GM23338 (cell line): ENCODE measurements around the gene EIF4EBP3. TPM values are rescaled to one million over a fixed set of nuclear protein-coding genes. Genes with fewer than 3 reads are reported as not detected.

Source experiments
- ATAC-seq: fragments of 200-7000 bp; cut with Tn5 transposase; 3 replicates; pipeline ENCODE4 v1.9.1; 2020
- DNase-seq: peaks from one replicate; pipeline ENCODE4 v3.0.0-alpha.2; 2015; ENCODE audit warnings: low spot score
- H2AFZ ChIP-seq: fragments of 200-600 bp; sonication (generic); 2 replicates; pipeline ENCODE4 v1.8.0; 2016; ENCODE audit warnings: antibody characterized with exemption, mild to moderate bottlenecking, moderate library complexity
- H3F3A ChIP-seq: fragments of 200-600 bp; sonication (generic); replicated peaks from 2 replicates; pipeline ENCODE4 v1.8.0; 2017; ENCODE audit warnings: antibody characterized with exemption, mixed run types, low read depth
- H3K27ac ChIP-seq: fragments of 200-600 bp; sonication (generic); 2 replicates; pipeline ENCODE4 v1.6.1; 2016; ENCODE audit warnings: low read depth
- H3K27me3 ChIP-seq: fragments of 200-600 bp; sonication (generic); 2 replicates; pipeline ENCODE4 v1.8.0; 2016; ENCODE audit warnings: mild to moderate bottlenecking, mixed run types, moderate library complexity; ENCODE audit not compliant: insufficient read depth
- H3K36me3 ChIP-seq: fragments of 200-600 bp; sonication (generic); 2 replicates; pipeline ENCODE4 v1.8.0; 2016; ENCODE audit warnings: mild to moderate bottlenecking; ENCODE audit not compliant: insufficient read depth
- H3K4me1 ChIP-seq: fragments of 200-600 bp; sonication (generic); 2 replicates; pipeline ENCODE4 v1.8.0; 2016; ENCODE audit warnings: mild to moderate bottlenecking, moderate library complexity; ENCODE audit not compliant: insufficient read depth
- H3K4me2 ChIP-seq: fragments of 200-600 bp; sonication (generic); 2 replicates; pipeline ENCODE4 v1.7.1; 2017; ENCODE audit warnings: mixed run types
- H3K4me3 ChIP-seq: fragments of 200-600 bp; sonication (generic); 2 replicates; pipeline ENCODE4 v1.6.1; 2016; ENCODE audit warnings: mixed run types
- H3K79me2 ChIP-seq: fragments of 200-600 bp; sonication (generic); replicated peaks from 2 replicates; pipeline ENCODE4 v1.8.0; 2017; ENCODE audit warnings: mild to moderate bottlenecking; ENCODE audit not compliant: insufficient read depth
- H3K9me2 ChIP-seq: fragments of 200-600 bp; sonication (generic); 2 replicates; pipeline ENCODE4 v1.8.0; 2017; ENCODE audit not compliant: insufficient read depth
- H4K20me1 ChIP-seq: fragments of 200-600 bp; sonication (generic); replicated peaks from 2 replicates; pipeline ENCODE4 v1.8.0; 2017; ENCODE audit warnings: mild to moderate bottlenecking; ENCODE audit not compliant: insufficient read depth
- H3K27ac Mint-ChIP-seq: 2 replicates; pipeline ENCODE4 v1.8.0; 2020; ENCODE audit warnings: inconsistent platforms, mild to moderate bottlenecking, moderate library complexity, mixed read lengths
- H3K27me3 Mint-ChIP-seq: 3 replicates; pipeline ENCODE4 v1.8.0; 2022; ENCODE audit warnings: low read depth, mild to moderate bottlenecking, moderate library complexity, mixed read lengths, inconsistent platforms; ENCODE audit not compliant: insufficient read depth, poor library complexity
- H3K36me3 Mint-ChIP-seq: 3 replicates; pipeline ENCODE4 v1.8.0; 2021; ENCODE audit warnings: low read depth, mild to moderate bottlenecking, inconsistent platforms, moderate library complexity, mixed read lengths
- H3K4me1 Mint-ChIP-seq: 3 replicates; pipeline ENCODE4 v1.8.0; 2020; ENCODE audit warnings: mild to moderate bottlenecking, inconsistent platforms, mixed read lengths
- H3K4me3 Mint-ChIP-seq: 3 replicates; pipeline ENCODE4 v1.8.0; 2021; ENCODE audit warnings: moderate library complexity, mild to moderate bottlenecking, inconsistent platforms, mixed read lengths
- H3K9me3 Mint-ChIP-seq: 3 replicates; pipeline ENCODE4 v1.8.0; 2020; ENCODE audit warnings: moderate library complexity, mild to moderate bottlenecking, inconsistent platforms, mixed read lengths
- EZH2phosphoT487 ChIP-seq: fragments of 200-600 bp; sonication (generic); IDR thresholded peaks from one replicate; pipeline ENCODE4 v1.8.1; 2018; ENCODE audit warnings: antibody characterized with exemption; ENCODE audit not compliant: unreplicated experiment
- ZNF114 ChIP-seq: fragments of 250-450 bp; sonication (Bioruptor Pico); IDR thresholded peaks from 2 replicates; pipeline ENCODE4 v1.5.0; 2020; ENCODE audit warnings: mild to moderate bottlenecking, moderate library complexity
- polyA plus RNA-seq: library from polyadenylated mRNA; unstranded; fragments of >200 nt; fragmentation: Nextera tagmentation; extraction: Ambion mirVana; gene quantifications from 2 replicates; pipeline ENCODE4 v1.2.1, GENCODE V29; 2016
- total RNA-seq: library from RNA; depleted of rRNA; stranded (reverse); fragments of >200 nt; shearing (Covaris generic); gene quantifications from 2 replicates; pipeline ENCODE4 v1.2.3, GENCODE V29; 2014
- TF ChIP-seq, protein P1 (sequence below): IDR thresholded peaks from 2 replicates; pipeline ENCODE4 v1.6.1; 2016; ENCODE audit warnings: antibody characterized with exemption
- TF ChIP-seq, protein P2 (sequence below): fragments of 250-450 bp; sonication (Bioruptor Pico); IDR thresholded peaks from 2 replicates; pipeline ENCODE4 v1.5.0; 2020; ENCODE audit warnings: mild to moderate bottlenecking, moderate library complexity
- TF ChIP-seq, protein P3 (sequence below), 2 experiments: fragments of 200-600 bp in 1 of 2; sonication (generic) in 1 of 2; conservative IDR thresholded peaks; 2 replicates each; pipeline versions ENCODE4 v1.5.1 to v1.6.1; 2016 to 2017; ENCODE audit warnings: antibody characterized with exemption in 2 of 2, low read depth in 2 of 2, mild to moderate bottlenecking in 2 of 2, moderate library complexity in 1 of 2

Gene EIF4EBP3
- total and polyA plus RNA-seq, 2 experiments from 2014 or later, result 2.4 to 21.5 TPM

DNA sequence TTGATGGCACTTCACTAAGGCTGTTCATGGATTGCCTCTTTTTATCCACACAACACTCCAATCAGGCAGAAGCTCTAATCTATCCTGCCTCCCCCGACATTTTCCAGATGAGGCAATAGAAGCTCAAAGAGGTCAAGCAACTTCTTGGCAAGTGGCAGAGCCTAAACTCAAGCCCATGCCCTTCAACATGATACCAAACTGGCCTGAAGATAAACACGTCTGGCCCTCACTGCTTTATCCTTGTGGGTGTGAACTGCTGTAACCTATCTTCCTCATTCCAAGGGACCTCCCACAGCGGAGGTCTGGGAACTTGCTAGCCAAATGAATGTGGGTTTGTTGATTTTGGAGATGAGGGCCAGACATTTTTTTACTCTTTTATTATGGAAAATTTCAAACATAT, 26.7 kb downstream of the EIF4EBP3 start:
- Mint-ChIP-seq H3K36me3 (no peaks in the 10 kb centered on the region), H3K9me3 (no peaks in the 10 kb centered on the region), H3K4me3 (no peak overlapping the region; the same call in 2 of the 3 replicates), H3K27me3 (no peaks in the 10 kb centered on the region), H3K4me1 (no peaks in the 10 kb centered on the region), H3K27ac (no peak overlapping the region)
- Histone ChIP-seq H3K4me3 (no peak overlapping the region), H4K20me1 (0 out of 2 replicates have a peak, but pooled peaks cover 6% of the 10 kb centered on the region), H3F3A (no peaks in the 10 kb centered on the region), H3K27ac (no peak overlapping the region), H3K36me3 (no peaks in the 10 kb centered on the region), H3K9me2 (no peaks in the 10 kb centered on the region), H3K4me1 (no peaks in the 10 kb centered on the region), H3K27me3 (no peaks in the 10 kb centered on the region), H3K79me2 (no peaks in the 10 kb centered on the region), H2AFZ (no peak overlapping the region), H3K4me2 (no peak overlapping the region)
- no peak for ATAC-seq
- no peak for DNase-seq
- TF ChIP-seq, protein P1, sequence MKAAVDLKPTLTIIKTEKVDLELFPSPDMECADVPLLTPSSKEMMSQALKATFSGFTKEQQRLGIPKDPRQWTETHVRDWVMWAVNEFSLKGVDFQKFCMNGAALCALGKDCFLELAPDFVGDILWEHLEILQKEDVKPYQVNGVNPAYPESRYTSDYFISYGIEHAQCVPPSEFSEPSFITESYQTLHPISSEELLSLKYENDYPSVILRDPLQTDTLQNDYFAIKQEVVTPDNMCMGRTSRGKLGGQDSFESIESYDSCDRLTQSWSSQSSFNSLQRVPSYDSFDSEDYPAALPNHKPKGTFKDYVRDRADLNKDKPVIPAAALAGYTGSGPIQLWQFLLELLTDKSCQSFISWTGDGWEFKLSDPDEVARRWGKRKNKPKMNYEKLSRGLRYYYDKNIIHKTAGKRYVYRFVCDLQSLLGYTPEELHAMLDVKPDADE, result no peak
- TF ChIP-seq, protein P2, sequence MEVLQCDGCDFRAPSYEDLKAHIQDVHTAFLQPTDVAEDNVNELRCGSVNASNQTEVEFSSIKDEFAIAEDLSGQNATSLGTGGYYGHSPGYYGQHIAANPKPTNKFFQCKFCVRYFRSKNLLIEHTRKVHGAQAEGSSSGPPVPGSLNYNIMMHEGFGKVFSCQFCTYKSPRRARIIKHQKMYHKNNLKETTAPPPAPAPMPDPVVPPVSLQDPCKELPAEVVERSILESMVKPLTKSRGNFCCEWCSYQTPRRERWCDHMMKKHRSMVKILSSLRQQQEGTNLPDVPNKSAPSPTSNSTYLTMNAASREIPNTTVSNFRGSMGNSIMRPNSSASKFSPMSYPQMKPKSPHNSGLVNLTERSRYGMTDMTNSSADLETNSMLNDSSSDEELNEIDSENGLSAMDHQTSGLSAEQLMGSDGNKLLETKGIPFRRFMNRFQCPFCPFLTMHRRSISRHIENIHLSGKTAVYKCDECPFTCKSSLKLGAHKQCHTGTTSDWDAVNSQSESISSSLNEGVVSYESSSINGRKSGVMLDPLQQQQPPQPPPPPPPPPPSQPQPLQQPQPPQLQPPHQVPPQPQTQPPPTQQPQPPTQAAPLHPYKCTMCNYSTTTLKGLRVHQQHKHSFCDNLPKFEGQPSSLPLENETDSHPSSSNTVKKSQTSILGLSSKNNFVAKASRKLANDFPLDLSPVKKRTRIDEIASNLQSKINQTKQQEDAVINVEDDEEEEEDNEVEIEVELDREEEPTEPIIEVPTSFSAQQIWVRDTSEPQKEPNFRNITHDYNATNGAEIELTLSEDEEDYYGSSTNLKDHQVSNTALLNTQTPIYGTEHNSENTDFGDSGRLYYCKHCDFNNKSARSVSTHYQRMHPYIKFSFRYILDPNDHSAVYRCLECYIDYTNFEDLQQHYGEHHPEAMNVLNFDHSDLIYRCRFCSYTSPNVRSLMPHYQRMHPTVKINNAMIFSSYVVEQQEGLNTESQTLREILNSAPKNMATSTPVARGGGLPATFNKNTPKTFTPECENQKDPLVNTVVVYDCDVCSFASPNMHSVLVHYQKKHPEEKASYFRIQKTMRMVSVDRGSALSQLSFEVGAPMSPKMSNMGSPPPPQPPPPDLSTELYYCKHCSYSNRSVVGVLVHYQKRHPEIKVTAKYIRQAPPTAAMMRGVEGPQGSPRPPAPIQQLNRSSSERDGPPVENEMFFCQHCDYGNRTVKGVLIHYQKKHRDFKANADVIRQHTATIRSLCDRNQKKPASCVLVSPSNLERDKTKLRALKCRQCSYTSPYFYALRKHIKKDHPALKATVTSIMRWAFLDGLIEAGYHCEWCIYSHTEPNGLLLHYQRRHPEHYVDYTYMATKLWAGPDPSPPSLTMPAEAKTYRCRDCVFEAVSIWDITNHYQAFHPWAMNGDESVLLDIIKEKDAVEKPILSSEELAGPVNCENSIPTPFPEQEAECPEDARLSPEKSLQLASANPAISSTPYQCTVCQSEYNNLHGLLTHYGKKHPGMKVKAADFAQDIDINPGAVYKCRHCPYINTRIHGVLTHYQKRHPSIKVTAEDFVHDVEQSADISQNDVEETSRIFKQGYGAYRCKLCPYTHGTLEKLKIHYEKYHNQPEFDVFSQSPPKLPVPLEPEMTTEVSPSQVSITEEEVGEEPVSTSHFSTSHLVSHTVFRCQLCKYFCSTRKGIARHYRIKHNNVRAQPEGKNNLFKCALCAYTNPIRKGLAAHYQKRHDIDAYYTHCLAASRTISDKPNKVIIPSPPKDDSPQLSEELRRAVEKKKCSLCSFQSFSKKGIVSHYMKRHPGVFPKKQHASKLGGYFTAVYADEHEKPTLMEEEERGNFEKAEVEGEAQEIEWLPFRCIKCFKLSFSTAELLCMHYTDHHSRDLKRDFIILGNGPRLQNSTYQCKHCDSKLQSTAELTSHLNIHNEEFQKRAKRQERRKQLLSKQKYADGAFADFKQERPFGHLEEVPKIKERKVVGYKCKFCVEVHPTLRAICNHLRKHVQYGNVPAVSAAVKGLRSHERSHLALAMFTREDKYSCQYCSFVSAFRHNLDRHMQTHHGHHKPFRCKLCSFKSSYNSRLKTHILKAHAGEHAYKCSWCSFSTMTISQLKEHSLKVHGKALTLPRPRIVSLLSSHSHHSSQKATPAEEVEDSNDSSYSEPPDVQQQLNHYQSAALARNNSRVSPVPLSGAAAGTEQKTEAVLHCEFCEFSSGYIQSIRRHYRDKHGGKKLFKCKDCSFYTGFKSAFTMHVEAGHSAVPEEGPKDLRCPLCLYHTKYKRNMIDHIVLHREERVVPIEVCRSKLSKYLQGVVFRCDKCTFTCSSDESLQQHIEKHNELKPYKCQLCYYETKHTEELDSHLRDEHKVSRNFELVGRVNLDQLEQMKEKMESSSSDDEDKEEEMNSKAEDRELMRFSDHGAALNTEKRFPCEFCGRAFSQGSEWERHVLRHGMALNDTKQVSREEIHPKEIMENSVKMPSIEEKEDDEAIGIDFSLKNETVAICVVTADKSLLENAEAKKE (CRISPR knock-in tag), result no peak
- TF ChIP-seq ZNF114, result no peak

DNA sequence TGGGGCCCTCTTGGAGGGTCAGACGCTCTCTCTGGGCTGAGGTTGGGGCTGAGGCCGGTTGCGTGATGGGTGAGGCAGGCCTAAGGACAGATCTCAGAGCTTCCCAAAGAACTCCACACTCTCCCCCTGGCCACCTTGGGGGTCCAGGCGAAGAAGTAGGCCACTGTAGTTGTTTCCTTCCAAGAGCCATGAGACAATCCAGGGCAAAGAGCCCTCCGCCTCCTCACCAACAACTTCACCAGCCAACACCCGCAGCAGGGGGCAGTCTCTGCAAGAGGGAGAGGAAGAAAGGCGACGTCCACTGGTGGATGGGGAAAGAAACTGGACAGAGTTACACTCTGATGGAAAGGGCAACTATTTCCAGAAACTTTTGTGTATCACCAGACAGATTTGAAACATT, 27.8 kb downstream of the EIF4EBP3 start:
- no peak overlapping the region for H3K27ac Mint-ChIP-seq
- H3K9me3 Mint-ChIP-seq, result no peaks in the 10 kb centered on the region
- DNase-seq, result peak; percentile 60
- Histone ChIP-seq H3K4me1 (no peaks in the 10 kb centered on the region), H3K36me3 (no peaks in the 10 kb centered on the region), H3K9me2 (no peaks in the 10 kb centered on the region), H3K27me3 (no peaks in the 10 kb centered on the region), H3K4me2 (no peak overlapping the region), H3K4me3 (no peak overlapping the region), H3K27ac (no peak overlapping the region), H4K20me1 (no peaks in the 10 kb centered on the region), H3F3A (no peaks in the 10 kb centered on the region), H3K79me2 (no peaks in the 10 kb centered on the region), H2AFZ (no peak overlapping the region)
- H3K4me3 Mint-ChIP-seq, result no peak overlapping the region
- TF ChIP-seq, protein P3, sequence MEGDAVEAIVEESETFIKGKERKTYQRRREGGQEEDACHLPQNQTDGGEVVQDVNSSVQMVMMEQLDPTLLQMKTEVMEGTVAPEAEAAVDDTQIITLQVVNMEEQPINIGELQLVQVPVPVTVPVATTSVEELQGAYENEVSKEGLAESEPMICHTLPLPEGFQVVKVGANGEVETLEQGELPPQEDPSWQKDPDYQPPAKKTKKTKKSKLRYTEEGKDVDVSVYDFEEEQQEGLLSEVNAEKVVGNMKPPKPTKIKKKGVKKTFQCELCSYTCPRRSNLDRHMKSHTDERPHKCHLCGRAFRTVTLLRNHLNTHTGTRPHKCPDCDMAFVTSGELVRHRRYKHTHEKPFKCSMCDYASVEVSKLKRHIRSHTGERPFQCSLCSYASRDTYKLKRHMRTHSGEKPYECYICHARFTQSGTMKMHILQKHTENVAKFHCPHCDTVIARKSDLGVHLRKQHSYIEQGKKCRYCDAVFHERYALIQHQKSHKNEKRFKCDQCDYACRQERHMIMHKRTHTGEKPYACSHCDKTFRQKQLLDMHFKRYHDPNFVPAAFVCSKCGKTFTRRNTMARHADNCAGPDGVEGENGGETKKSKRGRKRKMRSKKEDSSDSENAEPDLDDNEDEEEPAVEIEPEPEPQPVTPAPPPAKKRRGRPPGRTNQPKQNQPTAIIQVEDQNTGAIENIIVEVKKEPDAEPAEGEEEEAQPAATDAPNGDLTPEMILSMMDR (conservative IDR thresholded peaks at IDR 0.05; ENCODE audit: low read depth in 2 of 2), result peak; percentile 56 to 84
- TF ChIP-seq EZH2phosphoT487, result no peak
- no peaks in the 10 kb centered on the region for H3K4me1 Mint-ChIP-seq
- ATAC-seq, result peak; percentile 80
- H3K27me3 Mint-ChIP-seq, result no peaks in the 10 kb centered on the region
- no peaks in the 10 kb centered on the region for H3K36me3 Mint-ChIP-seq
